AG04450 (cell line): ENCODE data around the gene LARP7. TPM values are rescaled to one million over a fixed set of nuclear protein-coding genes. Genes with fewer than 3 reads are reported as not detected.
"Not testable (repeated sequence)": the region's sequence is repeated elsewhere in the genome, so short reads cannot be mapped to it uniquely, and the experiment has no call there.

Experiments
- CTCF ChIA-PET: fragments of 300-600, 350-600 bp; formaldehyde crosslinking; extraction: SDS; loops from one replicate; lab custom pipeline; 2022; ENCODE audit warnings: antibody characterized with exemption, inconsistent platforms; lab: Charles Lee
- POLR2A ChIA-PET: fragments of 350-600 bp; formaldehyde crosslinking; extraction: SDS; loops from one replicate; lab custom pipeline; 2021; ENCODE audit warnings: antibody characterized with exemption, inconsistent platforms; lab: Yijun Ruan, JAX
- DNase-seq: peaks from one replicate; pipeline ENCODE4 v3.0.0-alpha.2; 2011; ENCODE audit warnings: low read depth, low spot score
- H3K27ac ChIP-seq: one replicate; pipeline ENCODE4 v1.5.1; 2012; ENCODE audit warnings: low read depth, low read length, control low read depth
- H3K27me3 ChIP-seq: one replicate; pipeline ENCODE4 v1.6.0; 2012; ENCODE audit warnings: low read length; ENCODE audit not compliant: control insufficient read depth, insufficient read depth
- H3K4me3 ChIP-seq: 2 replicates; pipeline ENCODE4 v1.5.1; 2011; ENCODE audit warnings: mild to moderate bottlenecking, low read depth, low read length, control low read depth
- H3K9me3 ChIP-seq: 2 replicates; pipeline ENCODE4 v1.5.1; 2012; ENCODE audit warnings: low read length; ENCODE audit not compliant: control insufficient read depth, insufficient read depth
- polyA plus RNA-seq: library from polyadenylated mRNA; depleted of rRNA; stranded (reverse); fragments of >200 nt; gene quantifications from 2 replicates; pipeline ENCODE4 v1.2.3, GENCODE V29; 2011
- TF ChIP-seq, protein P1 (sequence below): IDR thresholded peaks from 2 replicates; pipeline ENCODE4 v1.5.1; 2011; ENCODE audit warnings: low read depth, low read length, control low read depth, inconsistent platforms

Gene LARP7
- polyA plus RNA-seq, 1 experiment, result 44.2 TPM

GRCh38 chr4:112649055-112649408 is 12.1 kb downstream of the LARP7 start:
- Histone ChIP-seq H3K27ac (no peak overlapping the region), H3K9me3 (no peaks in the 10 kb centered on the region), H3K4me3 (no peak overlapping the region), H3K27me3 (no peaks in the 10 kb centered on the region)
- CTCF ChIA-PET, result interaction anchor here (0.7 to 1.5 kb wide), 3 partner anchors 116 to 321 kb away, joined by 3 to 6 read pairs (median 3); no protein-coding TSS in a partner anchor
- POLR2A ChIA-PET, result no interaction called here
- no peak for DNase-seq
- TF ChIP-seq, protein P1, sequence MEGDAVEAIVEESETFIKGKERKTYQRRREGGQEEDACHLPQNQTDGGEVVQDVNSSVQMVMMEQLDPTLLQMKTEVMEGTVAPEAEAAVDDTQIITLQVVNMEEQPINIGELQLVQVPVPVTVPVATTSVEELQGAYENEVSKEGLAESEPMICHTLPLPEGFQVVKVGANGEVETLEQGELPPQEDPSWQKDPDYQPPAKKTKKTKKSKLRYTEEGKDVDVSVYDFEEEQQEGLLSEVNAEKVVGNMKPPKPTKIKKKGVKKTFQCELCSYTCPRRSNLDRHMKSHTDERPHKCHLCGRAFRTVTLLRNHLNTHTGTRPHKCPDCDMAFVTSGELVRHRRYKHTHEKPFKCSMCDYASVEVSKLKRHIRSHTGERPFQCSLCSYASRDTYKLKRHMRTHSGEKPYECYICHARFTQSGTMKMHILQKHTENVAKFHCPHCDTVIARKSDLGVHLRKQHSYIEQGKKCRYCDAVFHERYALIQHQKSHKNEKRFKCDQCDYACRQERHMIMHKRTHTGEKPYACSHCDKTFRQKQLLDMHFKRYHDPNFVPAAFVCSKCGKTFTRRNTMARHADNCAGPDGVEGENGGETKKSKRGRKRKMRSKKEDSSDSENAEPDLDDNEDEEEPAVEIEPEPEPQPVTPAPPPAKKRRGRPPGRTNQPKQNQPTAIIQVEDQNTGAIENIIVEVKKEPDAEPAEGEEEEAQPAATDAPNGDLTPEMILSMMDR, result no peak

- CTCF ChIA-PET, result no interaction called here
- TF ChIP-seq, protein P1, result no peak
Observed at GRCh38 chr4:112650332-112650731, 13.4 kb downstream of the LARP7 start.

DNA sequence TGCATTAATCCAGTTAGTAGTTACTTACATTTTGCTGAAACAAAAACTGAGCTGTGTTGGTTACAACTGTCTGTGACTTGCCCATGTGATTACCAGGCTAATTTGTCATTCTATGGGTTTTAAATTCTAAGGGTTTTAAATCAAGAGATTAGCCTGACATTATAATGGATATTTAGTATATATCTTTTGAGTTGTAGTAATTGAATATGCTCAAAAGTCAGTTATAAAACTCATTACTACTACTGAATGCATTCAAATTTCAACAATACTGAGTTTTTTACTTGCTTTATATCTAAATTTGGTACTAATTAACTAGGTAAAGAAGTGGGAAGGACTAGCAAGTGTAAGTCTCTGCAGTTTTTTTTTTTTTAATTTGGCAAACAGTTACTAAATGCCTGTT is 14.7 kb downstream of the LARP7 start:
- H3K27me3 ChIP-seq, result no peaks in the 10 kb centered on the region
- no peaks in the 10 kb centered on the region for H3K9me3 ChIP-seq
- no peak for DNase-seq
- TF ChIP-seq, protein P1, result no peak
- H3K27ac ChIP-seq, result no peak overlapping the region
- no peak overlapping the region for H3K4me3 ChIP-seq
- CTCF ChIA-PET, result interaction anchor here (1.3 kb wide), 1 partner anchor 287 kb away, joined by 3 read pairs; no protein-coding TSS in a partner anchor
- POLR2A ChIA-PET, result no interaction called here

More at GRCh38 chr4:112650332-112650731, 13.4 kb downstream of the LARP7 start:
- DNase-seq, result no peak
- no peaks in the 10 kb centered on the region for H3K27me3 ChIP-seq
- H3K4me3 ChIP-seq, result no peak overlapping the region
- no peaks in the 10 kb centered on the region for H3K9me3 ChIP-seq
- POLR2A ChIA-PET, result no interaction called here
- no peak overlapping the region for H3K27ac ChIP-seq

- H3K4me3 ChIP-seq, result no peak overlapping the region
- TF ChIP-seq, protein P1, result no peak
- no peak overlapping the region for H3K27ac ChIP-seq
- no peaks in the 10 kb centered on the region for H3K27me3 ChIP-seq
- ChIA-PET CTCF (interaction anchor here (1.3 kb wide), 1 partner anchor 286 kb away, joined by 3 read pairs; no protein-coding TSS in a partner anchor), POLR2A (no interaction called here)
- no peak for DNase-seq
- no peaks in the 10 kb centered on the region for H3K9me3 ChIP-seq
Observed at GRCh38 chr4:112652216-112652615, 15.3 kb downstream of the LARP7 start.

DNA sequence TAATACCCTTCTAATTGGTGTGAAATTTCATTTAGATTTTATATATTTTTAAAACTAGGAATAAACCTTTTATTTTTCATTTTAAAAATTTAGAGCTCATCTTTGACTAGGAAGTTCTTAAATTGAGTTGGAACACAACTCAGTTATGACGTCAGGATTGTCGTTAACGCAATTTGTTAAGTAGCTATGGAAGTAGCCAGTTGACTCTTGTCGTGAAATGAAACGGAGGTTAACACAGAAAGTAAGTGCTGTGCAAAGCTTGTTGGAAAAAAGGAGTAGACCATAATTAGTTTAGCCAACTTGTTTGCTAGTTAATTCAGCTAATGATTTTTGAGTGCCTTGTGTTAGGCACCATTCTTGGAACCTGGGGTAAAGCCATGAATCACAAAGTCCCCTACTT is 18.3 kb downstream of the LARP7 start:
- POLR2A ChIA-PET, result no interaction called here
- TF ChIP-seq, protein P1, result no peak
- H3K4me3 ChIP-seq, result no peak overlapping the region
- no peak for DNase-seq
- no peaks in the 10 kb centered on the region for H3K27me3 ChIP-seq
- no peaks in the 10 kb centered on the region for H3K9me3 ChIP-seq
- no peak overlapping the region for H3K27ac ChIP-seq
- CTCF ChIA-PET, result interaction anchor here (0.6 to 1.6 kb wide), 8 partner anchors 18 to 1986 kb away, joined by 3 to 8 read pairs (median 4); no protein-coding TSS in a partner anchor

DNA sequence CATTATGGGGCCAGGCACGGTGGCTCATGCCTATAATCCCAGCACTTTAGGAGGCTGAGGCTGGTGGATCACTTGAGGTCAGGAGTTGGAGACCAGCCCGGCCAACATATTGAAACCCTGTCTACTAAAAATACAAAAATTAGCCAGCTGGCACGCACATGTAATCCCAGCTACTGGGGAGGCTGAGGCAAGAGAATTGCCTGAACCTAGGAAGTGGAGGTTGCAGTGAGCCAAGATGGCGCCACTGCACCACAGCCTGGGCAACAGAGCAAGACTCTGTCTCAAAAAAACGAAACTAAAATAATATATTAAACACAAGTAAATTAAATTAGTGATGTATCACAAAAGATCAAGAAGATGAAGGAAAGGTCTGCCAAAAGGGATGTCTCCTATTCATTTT is 19.2 kb downstream of the LARP7 start:
- DNase-seq, H3K9me3 ChIP-seq, POLR2A ChIA-PET, H3K27me3 ChIP-seq, H3K27ac ChIP-seq, H3K4me3 ChIP-seq: not testable (repeated sequence)
- CTCF ChIA-PET, result interaction anchor here (1.5 to 1.6 kb wide), 2 partner anchors 109 to 328 kb away, joined by 7 to 8 read pairs; no protein-coding TSS in a partner anchor
